GM23338 (cell line): ENCODE results near the gene TRIM8. TPM values are rescaled to one million over a fixed set of nuclear protein-coding genes. Genes with fewer than 3 reads are reported as not detected.
A peak's percentile ranks its signal among the peaks of the same experiment; 100 is the strongest.

ENCODE experiments used
- ATAC-seq: fragments of 200-7000 bp; cut with Tn5 transposase; 3 replicates; pipeline ENCODE4 v1.9.1; 2020
- DNase-seq: peaks from one replicate; pipeline ENCODE4 v3.0.0-alpha.2; 2015; ENCODE audit warnings: low spot score
- H2AFZ ChIP-seq: fragments of 200-600 bp; sonication (generic); 2 replicates; pipeline ENCODE4 v1.8.0; 2016; ENCODE audit warnings: antibody characterized with exemption, mild to moderate bottlenecking, moderate library complexity
- H3F3A ChIP-seq: fragments of 200-600 bp; sonication (generic); replicated peaks from 2 replicates; pipeline ENCODE4 v1.8.0; 2017; ENCODE audit warnings: antibody characterized with exemption, mixed run types, low read depth
- H3K27ac ChIP-seq: fragments of 200-600 bp; sonication (generic); 2 replicates; pipeline ENCODE4 v1.6.1; 2016; ENCODE audit warnings: low read depth
- H3K27me3 ChIP-seq: fragments of 200-600 bp; sonication (generic); 2 replicates; pipeline ENCODE4 v1.8.0; 2016; ENCODE audit warnings: mild to moderate bottlenecking, mixed run types, moderate library complexity; ENCODE audit not compliant: insufficient read depth
- H3K36me3 ChIP-seq: fragments of 200-600 bp; sonication (generic); 2 replicates; pipeline ENCODE4 v1.8.0; 2016; ENCODE audit warnings: mild to moderate bottlenecking; ENCODE audit not compliant: insufficient read depth
- H3K4me1 ChIP-seq: fragments of 200-600 bp; sonication (generic); 2 replicates; pipeline ENCODE4 v1.8.0; 2016; ENCODE audit warnings: mild to moderate bottlenecking, moderate library complexity; ENCODE audit not compliant: insufficient read depth
- H3K4me2 ChIP-seq: fragments of 200-600 bp; sonication (generic); 2 replicates; pipeline ENCODE4 v1.7.1; 2017; ENCODE audit warnings: mixed run types
- H3K4me3 ChIP-seq: fragments of 200-600 bp; sonication (generic); 2 replicates; pipeline ENCODE4 v1.6.1; 2016; ENCODE audit warnings: mixed run types
- H3K79me2 ChIP-seq: fragments of 200-600 bp; sonication (generic); replicated peaks from 2 replicates; pipeline ENCODE4 v1.8.0; 2017; ENCODE audit warnings: mild to moderate bottlenecking; ENCODE audit not compliant: insufficient read depth
- H3K9me2 ChIP-seq: fragments of 200-600 bp; sonication (generic); 2 replicates; pipeline ENCODE4 v1.8.0; 2017; ENCODE audit not compliant: insufficient read depth
- H4K20me1 ChIP-seq: fragments of 200-600 bp; sonication (generic); replicated peaks from 2 replicates; pipeline ENCODE4 v1.8.0; 2017; ENCODE audit warnings: mild to moderate bottlenecking; ENCODE audit not compliant: insufficient read depth
- H3K27ac Mint-ChIP-seq: 2 replicates; pipeline ENCODE4 v1.8.0; 2020; ENCODE audit warnings: inconsistent platforms, mild to moderate bottlenecking, moderate library complexity, mixed read lengths
- H3K27me3 Mint-ChIP-seq: 3 replicates; pipeline ENCODE4 v1.8.0; 2022; ENCODE audit warnings: low read depth, mild to moderate bottlenecking, moderate library complexity, mixed read lengths, inconsistent platforms; ENCODE audit not compliant: insufficient read depth, poor library complexity
- H3K36me3 Mint-ChIP-seq: 3 replicates; pipeline ENCODE4 v1.8.0; 2021; ENCODE audit warnings: low read depth, mild to moderate bottlenecking, inconsistent platforms, moderate library complexity, mixed read lengths
- H3K4me1 Mint-ChIP-seq: 3 replicates; pipeline ENCODE4 v1.8.0; 2020; ENCODE audit warnings: mild to moderate bottlenecking, inconsistent platforms, mixed read lengths
- H3K4me3 Mint-ChIP-seq: 3 replicates; pipeline ENCODE4 v1.8.0; 2021; ENCODE audit warnings: moderate library complexity, mild to moderate bottlenecking, inconsistent platforms, mixed read lengths
- H3K9me3 Mint-ChIP-seq: 3 replicates; pipeline ENCODE4 v1.8.0; 2020; ENCODE audit warnings: moderate library complexity, mild to moderate bottlenecking, inconsistent platforms, mixed read lengths
- CREB1 ChIP-seq: fragments of 250-450 bp; sonication (Bioruptor Pico); IDR thresholded peaks from 2 replicates; pipeline ENCODE4 v1.5.0; 2020; ENCODE audit warnings: low read depth, mild to moderate bottlenecking, moderate library complexity
- ETS1 ChIP-seq: IDR thresholded peaks from 2 replicates; pipeline ENCODE4 v1.6.1; 2016; ENCODE audit warnings: antibody characterized with exemption
- EZH2 ChIP-seq: fragments of 200-600 bp; sonication (generic); IDR thresholded peaks from one replicate; pipeline ENCODE4 v1.8.0; 2017; ENCODE audit warnings: antibody characterized with exemption, mild to moderate bottlenecking, low read depth; ENCODE audit not compliant: unreplicated experiment
- EZH2phosphoT487 ChIP-seq: fragments of 200-600 bp; sonication (generic); IDR thresholded peaks from one replicate; pipeline ENCODE4 v1.8.1; 2018; ENCODE audit warnings: antibody characterized with exemption; ENCODE audit not compliant: unreplicated experiment
- JUNB ChIP-seq: IDR thresholded peaks from one replicate; pipeline ENCODE4 v1.6.1; 2016; ENCODE audit warnings: antibody characterized with exemption; ENCODE audit not compliant: unreplicated experiment
- NANOG ChIP-seq: IDR thresholded peaks from 2 replicates; pipeline ENCODE4 v1.6.1; 2016; ENCODE audit warnings: antibody characterized with exemption, borderline replicate concordance
- POLR2AphosphoS5 ChIP-seq: IDR thresholded peaks from 2 replicates; pipeline ENCODE4 v1.6.1; 2016; ENCODE audit warnings: antibody characterized with exemption, low read depth
- REST ChIP-seq: IDR thresholded peaks from one replicate; pipeline ENCODE4 v1.6.1; 2018; ENCODE audit warnings: antibody characterized with exemption; ENCODE audit not compliant: unreplicated experiment
- STAT1 ChIP-seq: IDR thresholded peaks from one replicate; pipeline ENCODE4 v1.6.1; 2016; ENCODE audit warnings: antibody characterized with exemption; ENCODE audit not compliant: unreplicated experiment
- ZNF114 ChIP-seq: fragments of 250-450 bp; sonication (Bioruptor Pico); IDR thresholded peaks from 2 replicates; pipeline ENCODE4 v1.5.0; 2020; ENCODE audit warnings: mild to moderate bottlenecking, moderate library complexity
- ZNF331 ChIP-seq: fragments of 250-450 bp; sonication (Bioruptor Pico); IDR thresholded peaks from 2 replicates; pipeline ENCODE4 v1.5.0; 2020; ENCODE audit warnings: low read depth, mild to moderate bottlenecking, moderate library complexity
- polyA plus RNA-seq: library from polyadenylated mRNA; unstranded; fragments of >200 nt; fragmentation: Nextera tagmentation; extraction: Ambion mirVana; gene quantifications from 2 replicates; pipeline ENCODE4 v1.2.1, GENCODE V29; 2016
- total RNA-seq: library from RNA; depleted of rRNA; stranded (reverse); fragments of >200 nt; shearing (Covaris generic); gene quantifications from 2 replicates; pipeline ENCODE4 v1.2.3, GENCODE V29; 2014

The TRIM8 gene
- total and polyA plus RNA-seq, 2 experiments from 2014 or later, result 15.1 to 36.7 TPM

- TF ChIP-seq REST (no peak), STAT1 (no peak), CREB1 (CRISPR knock-in tag) (no peak)
These were observed 25.9 kb downstream of the TRIM8 start (continued) for GRCh38 chr10:102670065-102670670.

GRCh38 chr10:102670871-102671434, 26.7 kb downstream of the TRIM8 start:
- peak overlapping the region; percentile 65; the same call in 1 of the 2 replicates for H3K27ac Mint-ChIP-seq
- H3K4me3 Mint-ChIP-seq, result peak overlapping the region; percentile 17; the same call in 1 of the 3 replicates
- H3K27me3 Mint-ChIP-seq, result peaks cover 20% of the 10 kb centered on the region
- Histone ChIP-seq H3K27me3 (no peaks in the 10 kb centered on the region), H3K4me3 (0 out of 2 replicates have a peak overlapping the region, but pooled peaks have one; percentile 15), H3K36me3 (no peaks in the 10 kb centered on the region), H3K9me2 (no peaks in the 10 kb centered on the region), H2AFZ (peak overlapping the region; percentile 72; the same call in 1 of the 2 replicates), H4K20me1 (no peaks in the 10 kb centered on the region), H3K4me2 (peak overlapping the region; percentile 75), H3K4me1 (peaks cover 49% of the 10 kb centered on the region), H3F3A (peaks cover 28% of the 10 kb centered on the region), H3K27ac (peak overlapping the region; percentile 72; the same call in 1 of the 2 replicates), H3K79me2 (no peaks in the 10 kb centered on the region)
- H3K9me3 Mint-ChIP-seq, result no peaks in the 10 kb centered on the region
- ATAC-seq, result peak; percentile 20
- no peaks in the 10 kb centered on the region; the same call in 2 of the 3 replicates for H3K36me3 Mint-ChIP-seq
- peaks cover 59% of the 10 kb centered on the region for H3K4me1 Mint-ChIP-seq
- peak; percentile 64 for DNase-seq
- TF ChIP-seq ZNF331 (CRISPR knock-in tag) (no peak), ETS1 (no peak), NANOG (no peak), STAT1 (no peak), REST (no peak), JUNB (no peak), EZH2phosphoT487 (no peak), EZH2 (no peak), POLR2AphosphoS5 (no peak), ZNF114 (CRISPR knock-in tag) (no peak), CREB1 (CRISPR knock-in tag) (no peak)
